Measurements from ENCODE around the gene VPS25.
"Not testable (repeated sequence)": the region's sequence is repeated elsewhere in the genome, so short reads cannot be mapped to it uniquely, and the experiment has no call there.

The VPS25 gene

DNA sequence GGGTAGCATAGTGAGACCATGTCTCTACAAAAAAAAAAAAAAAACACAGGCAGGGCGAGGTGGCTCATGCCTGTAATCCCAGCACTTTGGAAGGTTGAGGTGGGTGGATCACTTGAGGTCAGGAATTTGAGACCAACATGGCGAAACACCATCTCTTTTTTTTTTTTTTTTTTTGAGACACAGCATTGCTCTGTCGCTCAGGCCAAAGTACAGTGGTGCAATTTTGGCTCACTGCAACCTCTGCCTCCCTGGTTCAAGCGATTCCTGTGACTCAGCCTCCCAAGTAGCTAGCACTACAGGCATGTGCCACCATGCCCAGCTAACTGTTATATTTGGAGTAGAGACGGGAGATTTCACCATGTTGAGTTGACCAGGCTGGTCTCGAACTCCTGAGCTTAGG lies 7.1 kb upstream of the VPS25 start:
- Histone ChIP-seq H3K9me3 (ENCODE audit: severe bottlenecking) (no peaks in the 10 kb centered on the region), H3K27ac (no peak overlapping the region), H3K27me3 (ENCODE audit: insufficient read depth, low read depth, severe bottlenecking) (no peaks in the 10 kb centered on the region), H3K4me3 (ENCODE audit: low read depth, low read length) (no peak overlapping the region), H3K36me3 (no peaks in the 10 kb centered on the region)
- DNase-seq, result no peak
- TF ChIP-seq, protein P1, sequence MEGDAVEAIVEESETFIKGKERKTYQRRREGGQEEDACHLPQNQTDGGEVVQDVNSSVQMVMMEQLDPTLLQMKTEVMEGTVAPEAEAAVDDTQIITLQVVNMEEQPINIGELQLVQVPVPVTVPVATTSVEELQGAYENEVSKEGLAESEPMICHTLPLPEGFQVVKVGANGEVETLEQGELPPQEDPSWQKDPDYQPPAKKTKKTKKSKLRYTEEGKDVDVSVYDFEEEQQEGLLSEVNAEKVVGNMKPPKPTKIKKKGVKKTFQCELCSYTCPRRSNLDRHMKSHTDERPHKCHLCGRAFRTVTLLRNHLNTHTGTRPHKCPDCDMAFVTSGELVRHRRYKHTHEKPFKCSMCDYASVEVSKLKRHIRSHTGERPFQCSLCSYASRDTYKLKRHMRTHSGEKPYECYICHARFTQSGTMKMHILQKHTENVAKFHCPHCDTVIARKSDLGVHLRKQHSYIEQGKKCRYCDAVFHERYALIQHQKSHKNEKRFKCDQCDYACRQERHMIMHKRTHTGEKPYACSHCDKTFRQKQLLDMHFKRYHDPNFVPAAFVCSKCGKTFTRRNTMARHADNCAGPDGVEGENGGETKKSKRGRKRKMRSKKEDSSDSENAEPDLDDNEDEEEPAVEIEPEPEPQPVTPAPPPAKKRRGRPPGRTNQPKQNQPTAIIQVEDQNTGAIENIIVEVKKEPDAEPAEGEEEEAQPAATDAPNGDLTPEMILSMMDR (IDR thresholded peaks at IDR 0.05; ENCODE audit: low read depth, low read length), result no peak

- no peaks in the 10 kb centered on the region for H3K9me3 ChIP-seq (ENCODE audit: severe bottlenecking)
- TF ChIP-seq, protein P1 (IDR thresholded peaks at IDR 0.05; ENCODE audit: low read depth, low read length), result no peak
- H3K36me3 ChIP-seq, result no peaks in the 10 kb centered on the region
- H3K27me3 ChIP-seq (ENCODE audit: insufficient read depth, low read depth, severe bottlenecking), result no peaks in the 10 kb centered on the region
- no peak overlapping the region for H3K27ac ChIP-seq
- DNase-seq, result no peak
- no peak overlapping the region for H3K4me3 ChIP-seq (ENCODE audit: low read depth, low read length)
Observed at GRCh38 chr17:42767512-42767911, 5.7 kb upstream of the VPS25 start.

DNA sequence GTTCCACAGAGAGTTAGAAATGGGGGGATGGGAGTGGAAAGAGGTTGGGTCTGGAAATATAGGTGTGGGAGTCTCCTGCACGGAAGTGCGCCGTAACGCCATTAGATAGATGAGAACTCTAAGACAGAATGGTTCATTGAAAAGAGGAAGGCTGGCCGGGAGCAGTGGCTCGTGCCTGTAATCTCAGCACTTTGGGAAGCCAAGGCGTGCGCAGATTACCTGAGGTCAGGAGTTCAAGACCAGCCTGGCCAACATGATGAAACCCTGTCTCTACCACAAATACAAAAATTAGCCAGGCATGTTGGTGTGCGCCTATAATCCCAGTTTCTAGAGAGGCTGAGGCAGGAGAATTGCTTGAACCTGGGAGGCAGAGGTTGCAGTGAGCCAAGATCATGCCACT lies 5.2 kb upstream of the VPS25 start:
- not testable (repeated sequence) for DNase-seq; H3K9me3 ChIP-seq (ENCODE audit: severe bottlenecking); H3K27me3 ChIP-seq (ENCODE audit: insufficient read depth, low read depth, severe bottlenecking); H3K4me3 ChIP-seq (ENCODE audit: low read depth, low read length); H3K36me3 ChIP-seq; H3K27ac ChIP-seq

- H3K27ac ChIP-seq; H3K27me3 ChIP-seq (ENCODE audit: insufficient read depth, low read depth, severe bottlenecking); H3K36me3 ChIP-seq: not testable (repeated sequence)
Observed at GRCh38 chr17:42769964-42770363, 3.3 kb upstream of the VPS25 start.

GRCh38 chr17:42772945-42773289 lies 332 bp upstream of the VPS25 start:
- H3K9me3 ChIP-seq (ENCODE audit: severe bottlenecking), result no peaks in the 10 kb centered on the region
- H3K36me3 ChIP-seq, result peaks cover 31% of the 10 kb centered on the region
- H3K27me3 ChIP-seq (ENCODE audit: insufficient read depth, low read depth, severe bottlenecking), result no peaks in the 10 kb centered on the region
- peak overlapping the region; percentile 91 for H3K4me3 ChIP-seq (ENCODE audit: low read depth, low read length)
- no peak for DNase-seq
- TF ChIP-seq, protein P1 (IDR thresholded peaks at IDR 0.05; ENCODE audit: low read depth, low read length), result no peak
- H3K27ac ChIP-seq, result peak overlapping the region; percentile 77

More at GRCh38 chr17:42769964-42770363, 3.3 kb upstream of the VPS25 start:
- not testable (repeated sequence) for DNase-seq; H3K4me3 ChIP-seq (ENCODE audit: low read depth, low read length); H3K9me3 ChIP-seq (ENCODE audit: severe bottlenecking)

GRCh38 chr17:42774066-42774745 lies 957 bp downstream of the VPS25 start:
- DNase-seq, result no peak
- Histone ChIP-seq H3K27ac (peak overlapping the region; percentile 77), H3K36me3 (peaks cover 42% of the 10 kb centered on the region), H3K9me3 (ENCODE audit: severe bottlenecking) (no peaks in the 10 kb centered on the region), H3K4me3 (ENCODE audit: low read depth, low read length) (peak overlapping the region; percentile 91), H3K27me3 (ENCODE audit: insufficient read depth, low read depth, severe bottlenecking) (no peaks in the 10 kb centered on the region)
- TF ChIP-seq, protein P1 (IDR thresholded peaks at IDR 0.05; ENCODE audit: low read depth, low read length), result no peak

DNA sequence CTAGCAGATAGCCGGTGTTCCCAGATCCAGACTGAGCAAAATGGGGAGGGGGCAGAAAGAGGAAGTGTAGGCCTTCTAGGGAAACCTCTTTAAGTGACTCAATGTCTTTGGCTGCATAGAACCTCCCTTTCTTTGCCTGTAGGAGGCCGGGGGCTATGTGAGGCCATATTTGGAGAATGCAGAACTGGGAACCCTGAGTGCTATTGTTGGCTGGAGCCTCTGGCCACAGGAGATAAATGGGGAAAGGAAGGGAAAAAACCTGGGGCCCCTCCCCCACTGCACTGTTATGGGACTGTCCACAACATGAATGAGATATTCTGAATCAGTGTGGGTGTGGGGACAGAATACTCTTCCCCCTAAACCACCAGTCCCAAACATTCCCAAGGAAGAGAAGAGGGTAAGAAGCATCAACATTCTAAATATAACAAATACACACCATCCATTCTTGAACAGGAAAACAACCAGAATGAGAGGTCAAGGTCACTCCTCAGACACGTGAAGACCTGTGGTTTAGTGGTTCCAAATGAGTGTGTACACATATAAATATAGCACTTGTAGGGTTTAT lies 2.4 kb downstream of the VPS25 start:
- TF ChIP-seq, protein P1 (IDR thresholded peaks at IDR 0.05; ENCODE audit: low read depth, low read length), result no peak
- DNase-seq, result no peak
- Histone ChIP-seq H3K4me3 (ENCODE audit: low read depth, low read length) (no peak overlapping the region), H3K27me3 (ENCODE audit: insufficient read depth, low read depth, severe bottlenecking) (no peaks in the 10 kb centered on the region), H3K36me3 (peaks cover 45% of the 10 kb centered on the region), H3K9me3 (ENCODE audit: severe bottlenecking) (no peaks in the 10 kb centered on the region), H3K27ac (no peak overlapping the region)
